Eye (tissue), 1 donor: ENCODE measurements around the gene RAB33A.

ENCODE experiments used
- DNase-seq: peaks from one replicate; pipeline ENCODE4 v3.0.0-alpha.2; 2015

Gene RAB33A

GRCh38 chrX:130171446-130172126, at the start of gene RAB33A:
TSS of gene RAB33A (plus strand) at chrX:130171962. CDS start at chrX:130172063, 101 bp downstream.
- DNase-seq, result peak; percentile 75

- DNase-seq, result no peak
Observed at GRCh38 chrX:130124577-130124976, 47.2 kb upstream of the RAB33A start.

- DNase-seq, result no peak
Observed at GRCh38 chrX:130125091-130125874, 46.5 kb upstream of the RAB33A start.

GRCh38 chrX:130130990-130131389, 40.8 kb upstream of the RAB33A start:
- no peak for DNase-seq

GRCh38 chrX:130136496-130136895, 35.3 kb upstream of the RAB33A start:
- no peak for DNase-seq

- no peak for DNase-seq
Observed at GRCh38 chrX:130136961-130137360, 34.8 kb upstream of the RAB33A start.

GRCh38 chrX:130139474-130140201, 32.1 kb upstream of the RAB33A start:
- no peak for DNase-seq

GRCh38 chrX:130144509-130144908, 27.3 kb upstream of the RAB33A start:
- DNase-seq, result no peak

GRCh38 chrX:130145123-130145522, 26.6 kb upstream of the RAB33A start:
- no peak for DNase-seq

GRCh38 chrX:130147631-130148030, 24.1 kb upstream of the RAB33A start:
- no peak for DNase-seq

- DNase-seq, result no peak
Observed at GRCh38 chrX:130155564-130155963, 16.2 kb upstream of the RAB33A start.

GRCh38 chrX:130158311-130158710, 13.5 kb upstream of the RAB33A start:
- no peak for DNase-seq

GRCh38 chrX:130159776-130160175, 12.0 kb upstream of the RAB33A start:
- no peak for DNase-seq

- DNase-seq, result no peak
Observed at GRCh38 chrX:130162094-130162735, 9.5 kb upstream of the RAB33A start.

GRCh38 chrX:130163398-130163797, 8.4 kb upstream of the RAB33A start:
- no peak for DNase-seq

GRCh38 chrX:130165181-130165702, 6.5 kb upstream of the RAB33A start:
- no peak for DNase-seq

- DNase-seq, result peak; percentile 95
Observed at GRCh38 chrX:130165703-130166502, 5.9 kb upstream of the RAB33A start, which contains the start of gene AIFM1. TSS of gene AIFM1 (minus strand) at chrX:130165841. CDS start at chrX:130165656, 185 bp downstream.

- no peak for DNase-seq
Observed at GRCh38 chrX:130166503-130166777, 5.3 kb upstream of the RAB33A start.

- DNase-seq, result no peak
Observed at GRCh38 chrX:130167040-130167439, 4.7 kb upstream of the RAB33A start.

GRCh38 chrX:130170752-130171445, 863 bp upstream of the RAB33A start:
- DNase-seq, result peak; percentile 89

- no peak for DNase-seq
Observed at GRCh38 chrX:130172127-130172845, 524 bp downstream of the RAB33A start.
